Spleen (tissue), 11 donors: ENCODE results near the gene CCDC73. TPM values are rescaled to one million over a fixed set of nuclear protein-coding genes. Genes with fewer than 3 reads are reported as not detected.

Experiments used
- DNase-seq: peaks from one replicate; pipeline ENCODE4 v3.0.0-alpha.2; 2020
- H3K27ac ChIP-seq, 8 donors: fragments of 200-600 bp; sonication (generic) in 7 of 8; 1 replicate in 4 of 8; 2 replicates in 4 of 8; pipeline versions ENCODE4 v1.5.0 to v1.8.0; 2016 to 2021; ENCODE audit warnings: inconsistent platforms in 4 of 8, mild to moderate bottlenecking in 4 of 8, moderate library complexity in 1 of 8
- H3K27me3 ChIP-seq, 7 donors: fragments of 200-600 bp; sonication (generic) in 6 of 7; replicated peaks in 1 of 7; 1 replicate in 4 of 7; 2 replicates in 3 of 7; pipeline versions ENCODE4 v1.5.0 to v1.8.0; 2016 to 2021; ENCODE audit warnings: inconsistent platforms in 3 of 7, mild to moderate bottlenecking in 1 of 7
- H3K36me3 ChIP-seq, 6 donors: fragments of 200-600 bp; sonication (generic) in 5 of 6; 1 replicate in 4 of 6; 2 replicates in 2 of 6; pipeline versions ENCODE4 v1.5.0 to v1.8.0; 2016 to 2021; ENCODE audit warnings: inconsistent platforms in 2 of 6
- H3K4me1 ChIP-seq, 6 donors: fragments of 200-600 bp; sonication (generic) in 5 of 6; 1 replicate in 3 of 6; 2 replicates in 3 of 6; pipeline versions ENCODE4 v1.5.0 to v1.8.0; 2016 to 2021; ENCODE audit warnings: inconsistent platforms in 3 of 6
- H3K4me3 ChIP-seq, 8 donors: fragments of 200-600 bp; sonication (generic) in 7 of 8; 1 replicate in 4 of 8; 2 replicates in 4 of 8; pipeline versions ENCODE4 v1.5.0 to v1.8.0; 2016 to 2021; ENCODE audit warnings: inconsistent platforms in 4 of 8, mild to moderate bottlenecking in 4 of 8, moderate library complexity in 2 of 8
- H3K9me3 ChIP-seq, 8 donors: fragments of 200-600 bp; sonication (generic) in 7 of 8; 1 replicate in 4 of 8; 2 replicates in 4 of 8; pipeline versions ENCODE4 v1.5.0 to v1.8.0; 2016 to 2021; ENCODE audit warnings: inconsistent platforms in 4 of 8
- CTCF ChIP-seq, 11 experiments: fragments of 200-600 bp in 7 of 11; fragments of 450-650 bp in 4 of 11; sonication (generic) in 4 of 11; IDR thresholded peaks in 8 of 11; conservative IDR thresholded peaks in 3 of 11; 1 replicate in 7 of 11; 2 replicates in 4 of 11; pipeline versions ENCODE4 v1.4.0 to v1.8.0; 2016 to 2021; ENCODE audit warnings: antibody characterized with exemption in 11 of 11, inconsistent platforms in 4 of 11, mild to moderate bottlenecking in 1 of 11
- POLR2A ChIP-seq, 3 donors: fragments of 450-650 bp; IDR thresholded peaks; one replicate each; pipeline ENCODE4 v1.5.1; 2017; ENCODE audit warnings: antibody characterized with exemption in 3 of 3, mild to moderate bottlenecking in 1 of 3
- POLR2AphosphoS5 ChIP-seq, 3 donors: sonication (generic); formaldehyde crosslinking; IDR thresholded peaks; one replicate each; pipeline ENCODE4 v1.5.1; 2017; ENCODE audit warnings: antibody characterized with exemption in 3 of 3
- WGBS, 5 donors: extraction: QIAGEN DNeasy Blood & Tissue Kit in 3 of 5; methylation state at CpG; one replicate each; pipeline versions ENCODE4 v1.1.5 to v1.1.7; 2013 to 2018; 5-methylcytosine and 5-hydroxymethylcytosine counted together
- intact Hi-C: fragments of 100-400 bp; cut with DNase I; formaldehyde crosslinking; loops from one replicate; pipeline ENCODE4 v1.15.0; 2023; ENCODE audit warnings: low total_unique reads
- polyA plus RNA-seq, 3 donors: library from polyadenylated mRNA; stranded (reverse); fragments of 200-250 nt; gene quantifications; one replicate each; pipeline ENCODE4 v1.2.1, GENCODE V29; 2013
- total RNA-seq, 7 donors: library from RNA; depleted of rRNA in 3 of 7; stranded (reverse); fragments of >200 nt in 3 of 7; fragmentation: NEBNext Ultra II Directional in 4 of 7; extraction: Animal tissue kit (Norgen Biotek cat#: 25700) in 4 of 7; gene quantifications; one replicate each; pipeline versions ENCODE4 v1.1.0 to v1.2.1, GENCODE V29; 2016 to 2021
- donor health status: healthy with polysubstance abuse.
- donor health status: DM: no; HTN: no; CAD: no; lungs with moderate emphysema.
- donor health status: DM: no; HTN: no; CAD: no.
- donor health status: Bipolar disorder and iron deficiency.
- donor health status: healthy.
- donor health status: DM: no; HTN: no; CAD: no.
- donor health status: DM: yes; HTN: yes; CAD: no.

Gene CCDC73
- total and polyA plus RNA-seq, 10 donors = 0.16 to 2.1 (median 0.51) TPM; not detected in 1

GRCh38 chr11:32838505-32839274 lies 44.2 kb upstream of the CCDC73 start:
- 78 to 98% (median 87%) methylated on average over 2 of the region's 2 CpGs for WGBS, 5 donors
- intact Hi-C loops = no loop called here

DNA sequence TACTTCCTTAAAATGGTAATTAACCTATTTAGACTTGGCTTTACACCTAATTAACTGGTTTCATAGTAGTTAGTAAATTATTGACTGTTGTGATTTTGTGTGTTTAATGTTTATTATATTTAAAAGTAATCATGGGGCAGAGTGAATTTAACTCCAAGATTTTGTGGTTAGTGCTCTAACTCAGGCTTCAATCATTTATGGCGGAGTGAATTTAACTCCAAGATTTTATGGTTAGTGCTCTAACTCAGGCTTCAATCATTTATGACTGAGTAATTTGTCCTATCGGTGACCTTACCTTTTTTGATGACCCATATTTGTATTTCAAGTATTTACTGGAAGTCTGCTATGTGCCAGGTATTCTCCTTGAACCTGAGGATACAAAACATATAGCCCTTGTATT lies 42.5 kb upstream of the CCDC73 start:
- TF ChIP-seq POLR2AphosphoS5 (IDR thresholded peaks at IDR 0.05) (no peak), CTCF (IDR thresholded peaks at IDR 0.05 in 8 of 11, conservative IDR thresholded peaks at IDR 0.05 in 3 of 11) (no peak), POLR2A (IDR thresholded peaks at IDR 0.05) (no peak)
- intact Hi-C loops = no loop called here
- Histone ChIP-seq H3K36me3 (peaks cover 0 to 42% (median 0%) of the 10 kb centered on the region in 6 donors), H3K27ac (no peak overlapping the region), H3K27me3 (no peaks in the 10 kb centered on the region), H3K4me3 (no peak overlapping the region), H3K4me1 (peaks cover 0 to 7% (median 0%) of the 10 kb centered on the region in 6 donors), H3K9me3 (no peaks in the 10 kb centered on the region)
- 86 to 98% (median 97%) methylated on average over 2 of the region's 2 CpGs for WGBS, 5 donors
- no peak for DNase-seq

More at GRCh38 chr11:32838505-32839274, 44.2 kb upstream of the CCDC73 start:
- TF ChIP-seq POLR2AphosphoS5 (IDR thresholded peaks at IDR 0.05) = no peak
- TF ChIP-seq POLR2A (IDR thresholded peaks at IDR 0.05) = no peak
- H3K9me3 ChIP-seq = no peaks in the 10 kb centered on the region
- H3K4me3 ChIP-seq = no peak overlapping the region
- no peaks in the 10 kb centered on the region for H3K27me3 ChIP-seq
- DNase-seq = no peak
- no peaks in the 10 kb centered on the region for H3K4me1 ChIP-seq
- no peak overlapping the region for H3K27ac ChIP-seq
- peaks cover 0 to 54% (median 0%) of the 10 kb centered on the region in 6 donors for H3K36me3 ChIP-seq

DNA sequence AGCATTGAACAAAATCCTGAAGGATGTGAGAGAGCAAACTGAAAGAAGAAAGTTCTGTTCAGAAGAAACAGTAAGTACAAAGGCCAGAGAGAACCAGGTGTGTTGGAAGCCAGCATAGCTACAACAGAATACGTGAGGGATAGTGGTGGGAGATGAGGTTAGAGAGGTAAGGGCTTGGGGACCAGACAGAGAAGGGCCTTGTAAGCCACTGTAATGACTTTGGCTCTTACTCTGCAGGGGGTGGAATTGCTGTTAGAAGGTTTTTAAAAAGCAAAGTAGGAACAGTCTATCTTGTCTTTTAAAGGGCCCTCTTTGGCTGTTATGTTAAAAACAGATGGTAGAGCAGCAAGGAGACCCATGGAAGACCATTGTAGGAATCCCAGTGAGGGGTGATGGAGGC lies 39.5 kb upstream of the CCDC73 start:
- Histone ChIP-seq H3K4me3 (no peak overlapping the region), H3K36me3 (peaks cover 0 to 30% (median 0%) of the 10 kb centered on the region in 6 donors), H3K27ac (no peak overlapping the region), H3K27me3 (peaks cover 0 to 22% (median 10%) of the 10 kb centered on the region in 7 donors), H3K9me3 (no peaks in the 10 kb centered on the region), H3K4me1 (peaks cover 10 to 34% (median 19%) of the 10 kb centered on the region in 6 donors)
- TF ChIP-seq POLR2AphosphoS5 (IDR thresholded peaks at IDR 0.05) (no peak), CTCF (IDR thresholded peaks at IDR 0.05 in 8 of 11, conservative IDR thresholded peaks at IDR 0.05 in 3 of 11) (no peak), POLR2A (IDR thresholded peaks at IDR 0.05) (no peak)
- no peak for DNase-seq
- intact Hi-C loops = no loop called here
- 76 to 97% (median 92%) methylated on average over 1 of the region's 1 CpG for WGBS, 5 donors

DNA sequence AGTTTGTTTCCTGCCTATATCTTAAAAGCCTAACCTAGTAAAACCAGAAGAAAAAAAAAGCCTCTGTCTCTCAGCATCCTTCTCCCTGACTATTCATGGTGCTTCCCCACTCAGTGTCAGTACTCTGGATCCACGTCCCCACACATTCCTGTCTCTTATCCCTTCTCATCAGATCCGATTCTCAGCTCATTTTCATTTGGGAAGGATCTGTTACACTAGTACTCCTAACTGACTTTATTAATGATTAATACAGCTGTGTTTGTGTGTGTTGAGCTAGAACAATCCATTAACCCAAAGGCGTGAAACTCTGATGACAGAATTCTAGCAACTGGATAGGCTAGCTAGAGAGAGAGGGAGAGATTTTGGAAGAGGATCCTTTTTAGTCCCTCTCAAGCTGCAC lies 36.8 kb upstream of the CCDC73 start:
- Histone ChIP-seq H3K4me1 (peaks cover 10 to 36% (median 20%) of the 10 kb centered on the region in 6 donors), H3K9me3 (no peaks in the 10 kb centered on the region), H3K27ac (no peak overlapping the region), H3K27me3 (peaks cover 0 to 22% (median 10%) of the 10 kb centered on the region in 7 donors), H3K4me3 (no peak overlapping the region), H3K36me3 (peaks cover 0 to 5% (median 0%) of the 10 kb centered on the region in 6 donors)
- intact Hi-C loops = no loop called here
- no peak for DNase-seq
- TF ChIP-seq POLR2A (IDR thresholded peaks at IDR 0.05) (no peak), POLR2AphosphoS5 (IDR thresholded peaks at IDR 0.05) (no peak), CTCF (IDR thresholded peaks at IDR 0.05 in 8 of 11, conservative IDR thresholded peaks at IDR 0.05 in 3 of 11) (no peak)
- 82 to 95% (median 88%) methylated on average over 3 of the region's 3 CpGs for WGBS, 5 donors
